HG03196 (cell line): ENCODE measurements around the gene RFPL4AL1.
"Not testable (repeated sequence)": the region's sequence is repeated elsewhere in the genome, so short reads cannot be mapped to it uniquely, and the experiment has no call there.

Source experiments
- ATAC-seq: cut with Tn5 transposase; IDR thresholded peaks from one replicate; pipeline ENCODE4 v1.9.1; 2021; ENCODE audit not compliant: unreplicated experiment

RFPL4AL1 gene

DNA sequence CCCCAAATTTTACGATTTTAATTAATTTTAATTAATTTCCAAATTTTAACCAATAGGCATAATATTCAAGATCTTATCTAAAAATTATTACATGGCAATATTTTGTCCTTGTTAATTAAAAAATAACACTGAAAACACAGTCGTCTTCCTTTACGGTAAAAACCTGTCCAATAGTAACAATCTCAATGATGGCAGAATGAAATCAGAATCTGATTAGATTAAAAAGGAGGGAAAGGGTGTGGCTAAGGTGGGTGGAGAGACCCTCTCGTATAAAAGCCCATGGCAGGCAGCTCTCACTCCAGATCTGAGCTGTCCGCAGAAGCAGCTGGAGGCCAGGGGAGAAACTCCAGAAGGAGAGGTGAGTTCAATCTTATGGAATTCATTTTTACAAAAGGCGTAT is at the start of gene RFPL4AL1:
RFPL4AL1 (plus strand) TSS at position 301 of the 400 bp plus-strand sequence. CDS start 2,687 bp downstream, outside the sequence.
- not testable (repeated sequence) for ATAC-seq

DNA sequence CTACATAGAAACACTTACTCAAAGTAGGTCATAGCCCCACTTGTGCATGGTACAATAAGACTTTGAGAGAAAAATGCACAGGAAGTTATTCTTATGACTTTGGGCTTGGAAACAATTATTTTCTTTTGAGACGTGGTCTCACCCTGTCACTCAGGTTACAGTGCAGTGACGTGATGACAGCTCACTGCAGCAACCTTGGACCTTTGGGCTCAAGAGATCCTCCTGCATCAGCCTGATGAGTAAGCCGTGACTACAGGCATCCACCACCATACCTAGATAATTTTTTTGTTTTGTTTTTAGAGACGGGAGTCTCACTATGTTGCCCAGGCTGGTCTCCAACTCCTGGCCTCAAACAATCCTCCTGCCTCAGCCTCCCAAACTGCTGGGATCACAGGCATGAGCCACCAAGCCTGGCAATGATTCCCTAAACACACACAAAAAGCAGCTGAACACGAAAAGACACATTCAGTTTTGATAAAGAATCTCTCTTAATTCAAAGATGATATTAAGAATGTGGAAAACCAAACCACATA is 48.6 kb upstream of the RFPL4AL1 start:
- ATAC-seq: no peak

DNA sequence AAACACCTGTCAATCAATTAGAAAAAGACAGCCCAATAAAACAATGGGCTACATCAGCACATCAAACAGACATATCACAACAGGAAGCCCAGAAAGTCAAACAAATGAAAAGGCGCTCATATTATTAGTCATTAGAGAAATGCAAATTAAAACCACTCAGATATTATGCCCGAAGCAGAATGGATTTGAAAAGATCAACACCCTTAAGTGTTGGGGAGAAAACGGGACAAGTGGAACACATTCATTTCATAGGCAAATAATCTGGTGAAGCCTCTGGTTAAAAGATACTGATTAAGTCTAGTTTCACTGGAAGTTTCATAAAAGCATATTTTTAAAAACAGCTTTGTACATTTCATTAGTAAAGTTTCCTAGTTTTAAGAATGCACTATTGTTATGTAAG is 48.1 kb upstream of the RFPL4AL1 start:
- no peak for ATAC-seq

DNA sequence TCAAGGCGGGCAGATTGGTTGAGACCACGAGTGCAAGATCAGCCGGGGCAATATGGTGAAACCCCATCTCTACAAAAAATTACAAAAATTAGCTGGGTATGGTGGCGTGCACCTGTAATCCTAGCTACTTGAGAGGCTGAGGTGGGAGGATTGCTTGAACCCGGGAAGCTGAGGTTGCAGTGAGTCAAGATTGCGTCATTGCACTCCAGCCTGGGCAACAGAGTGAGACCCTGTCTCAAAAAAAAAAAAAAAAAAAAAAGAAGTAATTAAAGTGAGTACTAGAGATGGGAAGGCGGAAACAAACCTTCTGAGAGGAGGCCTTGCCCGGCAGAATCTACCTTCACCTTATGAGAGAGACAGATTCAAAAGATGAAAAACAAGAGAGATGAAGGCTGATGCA is 45.4 kb upstream of the RFPL4AL1 start:
- no peak for ATAC-seq

DNA sequence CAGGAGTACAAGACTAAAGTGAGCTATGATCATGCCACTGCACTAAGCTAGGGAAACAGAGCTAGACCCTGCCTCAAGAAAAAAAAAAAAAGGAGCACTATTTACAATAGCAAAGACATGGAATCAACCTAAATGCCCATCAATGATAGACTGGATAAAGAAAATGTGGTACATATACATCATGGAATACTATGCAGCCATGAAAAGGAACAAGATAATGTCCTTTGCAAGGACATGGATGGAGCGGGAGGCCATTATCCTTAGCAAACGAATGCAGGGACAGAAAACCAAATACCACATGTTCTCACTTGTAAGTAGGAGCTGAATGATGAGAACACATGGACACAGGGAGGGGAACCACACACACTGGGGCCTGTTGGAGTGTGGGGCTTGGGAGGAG is 38.5 kb upstream of the RFPL4AL1 start:
- ATAC-seq: not testable (repeated sequence)

DNA sequence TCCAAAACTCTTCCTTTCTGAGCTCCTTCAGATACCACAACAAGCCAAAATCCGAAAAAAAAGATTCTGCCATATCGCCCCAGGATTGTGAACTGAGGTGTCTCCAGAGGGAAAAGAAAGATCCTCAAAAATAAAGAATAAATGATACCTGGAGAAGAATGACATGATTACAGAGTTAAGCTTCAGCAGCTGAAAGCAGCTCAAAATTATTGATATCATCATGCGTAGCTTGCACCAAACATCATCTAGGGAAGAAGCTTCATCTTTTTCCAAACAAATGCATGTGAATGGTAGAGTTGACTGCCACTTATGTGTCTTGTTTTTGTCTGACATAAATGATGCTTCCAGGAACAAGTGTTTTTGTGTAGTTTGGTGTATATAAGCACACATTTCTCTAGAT is 30.6 kb upstream of the RFPL4AL1 start, which contains the start of gene NLRP9:
NLRP9 (minus strand) TSS at position 101 of the 400 bp plus-strand sequence; CDS start at position 73, 28 bp downstream.
- ATAC-seq: no peak

DNA sequence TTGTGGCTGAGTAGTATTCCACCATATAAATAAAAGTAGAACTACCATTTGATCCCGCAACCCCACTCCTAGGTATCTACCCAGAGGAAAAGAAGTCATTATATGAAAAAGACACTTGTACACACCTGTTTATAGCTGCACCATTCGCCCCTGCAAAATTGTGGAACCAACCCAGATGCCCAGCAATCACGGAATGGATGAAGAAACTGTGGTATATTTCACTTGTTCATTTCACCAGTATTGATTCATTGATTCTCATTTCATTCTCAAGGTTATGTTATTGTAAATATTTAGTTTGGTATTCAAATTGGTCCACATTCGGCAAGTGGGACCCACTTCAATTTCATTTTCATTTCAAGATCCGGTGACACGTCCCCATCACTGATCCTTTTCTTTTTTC is 18.2 kb upstream of the RFPL4AL1 start:
- no peak for ATAC-seq

DNA sequence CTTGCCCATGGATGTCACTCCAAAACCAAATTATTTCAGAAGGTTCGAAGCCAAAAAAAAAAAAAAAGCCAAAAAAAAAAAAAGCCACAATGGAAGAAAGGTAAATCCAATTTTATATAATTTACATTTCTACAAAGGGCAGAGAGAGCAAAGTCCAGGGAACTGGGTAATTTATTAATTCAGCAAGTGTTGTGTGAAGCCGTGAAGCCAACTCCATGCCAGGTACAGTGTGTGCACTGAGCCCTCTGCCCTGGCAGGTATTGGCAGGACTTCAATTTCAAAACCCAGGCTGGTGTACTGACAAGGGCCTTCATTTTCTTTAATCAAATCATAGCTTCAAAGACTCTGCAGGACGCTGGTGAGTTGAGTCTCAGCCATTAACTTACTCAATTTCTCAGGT is 15.5 kb upstream of the RFPL4AL1 start:
- no peak for ATAC-seq

DNA sequence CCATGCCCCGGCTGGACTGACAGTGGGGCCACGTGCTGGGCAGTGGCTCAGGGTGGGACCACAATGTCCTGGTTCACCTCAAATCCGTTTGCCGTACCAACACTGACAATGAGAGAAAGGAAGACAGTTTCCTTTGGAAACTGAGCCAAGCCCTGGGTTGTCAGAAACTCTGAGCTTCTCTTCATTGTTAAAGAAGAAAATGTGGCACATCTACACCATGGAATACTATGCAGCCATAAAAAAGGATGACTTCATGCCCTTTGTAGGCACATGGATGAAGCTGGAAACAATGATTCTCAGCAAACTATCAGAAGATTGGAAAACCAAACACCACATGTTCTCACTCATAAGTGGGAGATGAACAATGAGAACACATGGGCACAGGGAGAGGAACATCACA is 12.1 kb upstream of the RFPL4AL1 start:
- not testable (repeated sequence) for ATAC-seq

DNA sequence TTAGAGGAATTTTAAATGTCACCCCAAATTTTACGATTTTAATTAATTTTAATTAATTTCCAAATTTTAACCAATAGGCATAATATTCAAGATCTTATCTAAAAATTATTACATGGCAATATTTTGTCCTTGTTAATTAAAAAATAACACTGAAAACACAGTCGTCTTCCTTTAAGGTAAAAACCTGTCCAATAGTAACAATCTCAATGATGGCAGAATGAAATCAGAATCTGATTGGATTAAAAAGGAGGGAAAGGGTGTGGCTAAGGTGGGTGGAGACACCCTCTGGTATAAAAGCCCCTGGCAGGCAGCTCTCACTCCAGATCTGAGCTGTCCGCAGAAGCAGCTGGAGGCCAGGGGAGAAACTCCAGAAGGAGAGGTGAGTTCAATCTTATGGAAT is 10.1 kb upstream of the RFPL4AL1 start, which contains the start of gene RFPL4A:
RFPL4A (plus strand) TSS at position 301 of the 400 bp plus-strand sequence. CDS start 2,704 bp downstream, outside the sequence.
- not testable (repeated sequence) for ATAC-seq

DNA sequence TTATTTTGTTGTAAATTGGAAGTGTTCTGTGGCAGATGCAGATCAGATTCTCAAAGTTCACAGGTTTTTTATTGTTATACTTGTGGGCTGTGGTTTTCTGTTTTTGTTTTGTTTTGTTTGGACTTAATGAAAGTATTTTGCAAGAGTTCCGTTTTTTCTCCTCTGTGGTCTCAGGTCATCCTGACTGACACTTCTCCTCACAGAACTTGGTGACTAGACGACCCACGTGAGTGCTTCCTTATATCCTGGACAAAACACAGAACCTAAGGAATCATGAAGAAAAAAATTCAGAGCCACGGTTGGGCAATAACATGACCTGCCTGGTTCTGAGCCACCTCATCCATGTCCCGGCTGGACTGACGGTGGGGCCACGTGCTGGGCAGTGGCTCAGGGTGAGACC is 2.5 kb upstream of the RFPL4AL1 start:
- ATAC-seq: no peak

DNA sequence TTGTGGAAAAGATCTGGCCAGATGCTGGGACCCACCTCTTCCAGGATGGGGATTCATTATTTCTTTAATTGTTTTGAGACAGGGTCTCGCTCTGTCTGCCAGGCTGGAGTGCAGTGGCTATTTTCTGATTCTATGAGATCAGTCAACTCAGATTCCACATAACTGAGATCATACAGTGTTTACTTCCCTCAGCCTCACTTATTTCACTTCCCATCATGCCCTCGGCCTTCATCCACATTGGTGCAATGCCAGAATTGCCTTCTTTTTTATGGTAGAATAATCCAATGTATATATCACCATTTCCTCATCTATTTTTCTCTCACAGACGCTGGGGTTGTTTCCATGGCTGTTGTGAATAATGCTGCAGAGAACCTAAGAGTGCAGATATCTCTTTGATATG is 714 bp downstream of the RFPL4AL1 start:
- ATAC-seq: not testable (repeated sequence)

DNA sequence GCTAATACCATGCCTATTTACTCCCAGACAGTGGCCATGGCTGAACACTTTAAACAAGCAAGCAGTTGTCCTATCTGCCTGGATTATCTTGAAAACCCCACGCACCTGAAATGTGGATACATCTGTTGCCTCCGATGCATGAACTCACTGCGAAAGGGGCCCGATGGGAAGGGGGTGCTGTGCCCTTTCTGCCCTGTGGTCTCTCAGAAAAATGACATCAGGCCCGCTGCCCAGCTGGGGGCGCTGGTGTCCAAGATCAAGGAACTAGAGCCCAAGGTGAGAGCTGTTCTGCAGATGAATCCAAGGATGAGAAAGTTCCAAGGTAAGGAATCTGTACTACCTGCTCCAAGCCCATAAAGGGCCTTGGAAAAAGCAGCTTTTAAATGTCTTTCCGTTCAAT is 8.6 kb downstream of the RFPL4AL1 start:
- ATAC-seq: no peak

DNA sequence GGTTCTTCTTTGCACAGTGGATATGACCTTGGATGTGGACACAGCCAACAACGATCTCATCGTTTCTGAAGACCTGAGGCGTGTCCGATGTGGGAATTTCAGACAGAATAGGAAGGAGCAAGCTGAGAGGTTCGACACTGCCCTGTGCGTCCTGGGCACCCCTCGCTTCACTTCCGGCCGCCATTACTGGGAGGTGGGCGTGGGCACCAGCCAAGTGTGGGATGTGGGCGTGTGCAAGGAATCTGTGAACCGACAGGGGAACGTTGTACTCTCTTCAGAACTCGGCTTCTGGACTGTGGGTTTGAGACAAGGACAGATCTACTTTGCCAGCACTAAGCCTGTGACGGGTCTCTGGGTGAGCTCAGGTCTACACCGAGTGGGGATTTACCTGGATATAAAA is 9.4 kb downstream of the RFPL4AL1 start:
- no peak for ATAC-seq

DNA sequence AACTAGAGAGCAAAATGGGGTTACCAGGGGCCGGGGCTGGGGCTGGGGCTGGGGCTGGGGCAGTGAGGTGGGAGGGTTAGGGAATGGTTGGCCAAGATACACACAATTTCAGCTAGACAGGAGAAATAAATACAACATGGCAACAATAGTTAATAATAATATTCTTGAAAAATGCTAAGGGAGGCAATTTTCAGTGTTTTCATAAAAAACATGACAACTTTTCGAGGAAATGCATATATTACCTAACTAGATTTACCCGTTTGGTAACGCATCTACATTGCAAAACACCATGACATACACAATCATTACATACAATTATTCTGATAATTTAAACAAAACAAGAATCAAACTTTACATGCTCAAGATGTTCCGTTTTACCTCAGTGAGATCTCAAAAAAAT is 12.2 kb downstream of the RFPL4AL1 start:
- no peak for ATAC-seq

DNA sequence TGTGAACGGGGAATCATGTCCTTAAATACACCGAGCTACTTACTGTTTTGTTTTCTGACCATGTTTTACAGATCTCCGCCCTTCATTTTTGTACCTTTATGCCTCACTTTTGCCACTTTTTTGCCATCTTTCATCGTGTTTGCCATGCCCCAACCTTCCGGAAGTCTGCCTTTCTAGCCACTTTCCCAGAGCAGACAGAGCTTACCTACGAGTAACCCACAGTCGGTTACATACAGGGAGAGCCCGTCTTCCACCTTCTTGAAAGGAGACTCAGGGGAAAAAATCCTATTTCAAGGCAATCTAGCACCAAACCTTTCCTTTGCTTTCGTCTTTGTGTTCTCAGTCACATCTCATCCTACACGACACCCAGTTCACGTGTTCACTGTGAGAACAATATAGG is 26.1 kb downstream of the RFPL4AL1 start:
- no peak for ATAC-seq

DNA sequence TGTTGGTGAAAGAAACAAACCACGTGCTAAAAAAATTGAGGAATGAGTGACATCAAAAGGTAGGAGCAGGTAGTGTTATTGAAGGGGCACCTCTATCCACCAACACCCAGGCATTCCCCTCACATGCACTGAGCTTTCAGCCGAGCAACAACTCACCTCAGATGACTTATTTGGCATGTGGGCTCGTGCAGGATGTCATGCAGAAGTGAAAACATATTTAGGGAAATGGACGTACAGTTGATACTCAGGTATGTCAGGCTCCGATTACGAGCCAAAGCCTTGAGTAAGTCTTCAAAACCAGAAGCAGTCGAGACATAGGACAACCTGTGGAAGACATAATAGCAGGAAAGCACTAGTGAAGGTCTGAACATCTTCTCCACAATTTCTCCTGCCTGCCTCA is 32.5 kb downstream of the RFPL4AL1 start:
- no peak for ATAC-seq

DNA sequence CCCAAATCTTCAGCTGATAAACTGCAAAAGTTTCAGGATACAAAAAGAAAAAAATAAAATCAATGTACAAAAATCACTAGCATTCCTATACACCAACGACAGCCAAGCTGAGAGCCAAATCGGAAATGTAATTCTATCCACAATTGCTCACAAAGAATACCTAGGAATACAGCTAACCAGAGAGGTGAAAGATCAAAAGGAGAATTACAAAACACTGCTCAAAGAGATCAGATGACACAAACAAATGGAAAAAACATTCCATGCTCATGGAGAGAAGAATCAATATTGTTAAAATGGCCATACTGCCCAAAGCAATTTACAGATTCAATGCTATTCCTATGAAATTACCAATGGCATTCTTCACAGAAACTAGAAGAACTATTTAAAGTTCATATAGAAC is 33.4 kb downstream of the RFPL4AL1 start:
- ATAC-seq: no peak

DNA sequence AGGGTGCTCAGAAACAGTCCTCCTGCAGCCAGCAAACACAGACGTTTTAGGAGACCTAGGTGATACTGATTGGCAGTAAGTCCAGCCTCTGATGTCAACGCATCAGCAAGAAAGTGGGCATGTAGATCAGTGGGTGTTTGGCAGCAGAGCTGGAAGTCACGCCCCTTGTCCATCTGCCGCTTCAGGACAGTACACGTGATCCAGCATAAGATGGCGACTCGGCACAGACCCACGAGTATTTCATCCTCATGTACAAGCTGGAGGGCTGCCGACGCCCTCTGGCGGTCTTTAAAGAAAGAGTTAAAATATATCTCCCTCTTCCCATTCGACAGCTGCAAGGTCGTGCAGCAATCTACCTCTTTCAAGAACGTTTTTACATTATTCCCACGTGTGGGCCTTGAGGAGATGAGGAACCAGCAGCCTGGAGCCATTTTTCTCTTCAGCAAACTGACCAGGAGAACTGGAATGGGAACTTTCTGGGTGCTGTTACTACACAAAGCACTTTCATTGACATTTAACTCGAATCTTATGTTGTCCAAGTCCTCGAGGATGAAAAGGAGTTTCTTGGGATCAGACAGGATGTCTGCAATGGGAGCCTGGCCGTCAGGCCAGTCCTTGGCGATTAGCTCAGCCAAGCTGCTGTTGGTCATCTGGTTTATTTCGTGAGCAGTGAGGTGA is 40.6 kb downstream of the RFPL4AL1 start:
- ATAC-seq: no peak

DNA sequence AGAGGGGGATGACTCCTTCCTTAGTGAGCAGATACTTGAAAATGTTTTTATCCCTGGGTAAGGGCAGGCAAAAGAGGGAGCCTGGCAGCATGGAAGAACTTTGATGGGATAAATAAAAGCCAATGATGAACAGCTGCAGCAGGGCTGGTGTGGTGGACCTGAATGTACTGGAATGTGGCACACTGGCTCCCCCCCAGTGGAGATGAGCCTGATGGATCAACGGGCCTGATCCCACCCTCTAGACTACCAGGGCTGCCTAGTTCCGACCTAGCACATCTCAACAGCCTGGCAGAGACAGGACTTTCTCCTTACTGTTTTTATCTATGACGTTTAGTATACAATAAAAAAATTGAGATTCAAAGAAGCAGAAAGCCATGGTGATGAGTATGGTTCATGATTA is 42.4 kb downstream of the RFPL4AL1 start:
- ATAC-seq: no peak

DNA sequence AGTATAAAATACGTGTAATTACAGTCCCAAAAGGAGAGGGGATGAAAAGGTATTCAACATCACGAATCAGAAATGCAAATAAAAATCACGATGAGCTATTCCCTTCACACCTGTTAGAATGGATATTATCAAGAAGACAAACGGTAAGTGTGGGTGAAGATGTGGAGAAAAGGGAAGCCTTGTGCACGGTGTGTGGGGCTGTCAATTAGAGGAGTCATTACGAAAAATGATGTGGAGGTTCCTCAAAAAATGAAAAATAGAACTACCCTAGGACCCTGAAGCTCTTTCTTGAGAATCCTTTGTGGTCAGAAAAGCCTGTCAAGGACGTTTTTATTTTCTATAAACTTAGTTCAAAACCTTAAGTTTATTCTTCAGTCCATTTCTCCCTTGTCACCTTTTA is 43.5 kb downstream of the RFPL4AL1 start:
- no peak for ATAC-seq

DNA sequence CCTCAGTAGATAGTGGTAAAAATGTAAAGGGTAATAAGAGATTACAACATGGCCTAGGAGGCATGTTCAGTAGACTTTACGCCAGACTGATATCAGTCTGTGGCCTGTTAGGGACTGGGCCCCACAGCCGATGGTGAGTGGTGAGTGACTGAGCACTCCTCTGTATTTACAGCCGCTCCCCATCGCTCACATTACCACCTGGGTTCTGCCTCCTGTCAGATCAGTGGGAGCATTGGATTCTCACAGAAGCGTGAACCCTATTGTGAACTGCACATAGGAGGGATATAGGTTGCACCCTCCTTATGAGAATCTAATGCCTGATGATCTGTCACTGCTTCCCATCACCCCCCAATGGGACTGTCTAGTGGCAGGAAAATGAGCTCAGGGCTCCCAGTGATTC is 45.0 kb downstream of the RFPL4AL1 start:
- ATAC-seq: no peak

DNA sequence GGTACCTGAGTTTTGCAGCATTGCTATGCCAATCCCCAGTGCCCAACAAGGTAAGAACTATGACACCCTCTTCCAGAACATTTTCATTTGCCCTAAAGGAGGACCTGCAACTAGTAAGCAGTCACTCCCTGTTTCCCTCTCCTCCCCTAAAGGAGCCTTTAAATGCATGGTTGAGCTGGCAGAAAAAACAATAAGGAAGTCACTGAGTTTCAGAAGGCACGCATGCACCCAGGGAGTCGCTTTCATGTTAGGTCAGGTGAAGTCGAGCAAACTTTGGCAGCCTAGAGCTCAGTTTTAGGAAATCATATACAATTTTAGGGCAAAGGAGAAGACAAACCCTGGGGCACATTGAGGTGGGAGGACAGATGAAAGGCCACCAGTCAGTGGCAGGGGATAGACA is 51.1 kb downstream of the RFPL4AL1 start:
- no peak for ATAC-seq
